Loucy (cell line): ENCODE results near the gene MT1E.

Experiments
- CTCF ChIP-seq: fragments of 200-600 bp; sonication (generic); conservative IDR thresholded peaks from 2 replicates; pipeline ENCODE4 v1.5.1; 2014; ENCODE audit warnings: mild to moderate bottlenecking, antibody characterized with exemption, low read length
- EZH2phosphoT487 ChIP-seq: fragments of 200-600 bp; IDR thresholded peaks from 2 replicates; pipeline ENCODE4 v1.6.1; 2018; ENCODE audit warnings: antibody characterized with exemption, mild to moderate bottlenecking, moderate library complexity, borderline replicate concordance

GRCh38 chr16:56637814-56638750 is 12.5 kb downstream of the MT1E start, which contains the start of gene MT1A:
- TF ChIP-seq CTCF (no peak), EZH2phosphoT487 (no peak)
